ENCODE results near the gene HSPA12B.

Gene HSPA12B

DNA sequence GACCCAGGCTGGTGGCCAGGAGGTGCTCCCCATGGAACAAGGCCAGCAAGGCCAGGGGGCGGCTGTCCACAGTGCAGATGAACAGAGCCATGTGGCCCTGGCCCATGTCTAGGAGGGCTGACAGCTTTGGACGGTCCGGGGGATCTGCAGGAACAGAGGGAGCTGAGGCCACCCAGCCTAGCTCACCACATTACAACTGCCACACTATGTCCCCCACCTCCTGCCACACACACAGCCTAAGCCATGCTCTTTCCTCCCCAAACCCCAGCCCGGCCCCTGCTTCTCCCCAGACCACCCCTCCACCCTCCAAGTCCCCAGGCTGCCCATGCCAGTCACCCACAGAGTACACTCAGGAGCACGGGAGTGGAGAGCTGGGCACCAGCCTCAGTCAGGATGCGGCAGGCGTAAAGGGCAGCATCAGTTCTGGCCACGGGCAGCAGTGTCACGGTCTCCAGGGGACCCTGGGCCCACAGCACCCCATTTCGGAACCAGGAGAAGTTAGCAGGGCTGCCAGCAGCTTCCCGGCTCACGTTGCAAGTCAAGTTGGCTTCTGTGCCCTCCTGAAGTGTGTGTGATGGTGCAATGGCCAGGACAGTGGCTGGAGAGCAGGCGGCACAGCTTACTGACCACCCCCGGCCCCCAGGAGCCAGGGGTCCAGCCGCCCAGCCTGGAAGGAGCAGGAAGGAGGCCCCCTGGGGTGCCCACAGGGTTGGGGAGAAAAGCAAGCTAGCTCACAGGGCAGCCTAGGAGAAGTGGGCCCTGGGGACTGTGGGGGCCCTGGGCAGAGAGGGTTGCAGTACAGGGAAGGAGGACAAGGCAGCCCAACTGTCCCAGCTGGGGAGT lies 35.5 kb upstream of the HSPA12B start:
- H3K4me3 ChIP-seq (ENCODE audit: low read depth, low read length) = no peak overlapping the region
- TF ChIP-seq CTCF (IDR thresholded peaks at IDR 0.05; ENCODE audit: borderline replicate concordance, insufficient read depth, low read depth, low read length) = no peak

DNA sequence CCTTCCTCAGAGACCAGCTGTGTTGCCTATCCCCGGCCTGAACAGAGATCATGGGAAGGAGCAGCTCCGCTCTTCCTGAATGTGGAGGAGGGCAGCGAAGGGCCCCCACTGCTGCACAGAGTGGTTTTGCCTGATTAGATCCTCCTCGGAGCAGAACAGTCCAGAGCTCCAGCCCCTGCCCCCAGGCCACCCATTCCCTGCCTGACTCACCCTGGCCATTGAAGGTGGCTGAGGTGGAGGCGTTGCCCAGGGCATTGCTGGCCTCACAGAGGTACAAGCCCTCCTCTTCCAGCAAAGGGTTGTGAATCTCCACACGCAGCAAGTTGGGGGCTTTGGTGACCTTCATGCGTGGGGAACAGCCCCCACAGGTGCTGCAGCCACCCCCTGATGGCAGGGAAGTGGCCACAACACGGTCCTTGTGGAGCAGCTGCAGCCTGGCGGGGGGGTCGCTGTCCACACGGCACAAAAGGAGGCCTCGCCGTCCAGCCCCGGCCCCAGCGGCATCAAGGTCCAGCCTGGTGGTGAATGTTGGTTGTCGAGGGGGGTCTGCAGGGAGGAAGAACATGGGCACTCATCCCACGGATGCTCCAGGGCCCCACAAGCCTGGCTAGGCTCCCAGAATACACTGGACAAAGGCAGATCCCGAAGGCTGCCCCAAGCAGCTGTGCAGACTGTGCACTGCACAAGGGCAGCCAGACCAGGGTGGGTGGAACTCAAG lies 34.7 kb upstream of the HSPA12B start:
- no peak overlapping the region for H3K4me3 ChIP-seq (ENCODE audit: low read depth, low read length)
- TF ChIP-seq CTCF (IDR thresholded peaks at IDR 0.05; ENCODE audit: borderline replicate concordance, insufficient read depth, low read depth, low read length) = no peak

- H3K4me3 ChIP-seq (ENCODE audit: low read depth, low read length) = no peak overlapping the region
- TF ChIP-seq CTCF (IDR thresholded peaks at IDR 0.05; ENCODE audit: borderline replicate concordance, insufficient read depth, low read depth, low read length) = no peak
These were observed 33.9 kb upstream of the HSPA12B start for GRCh38 chr20:3698591-3699001.

GRCh38 chr20:3699037-3699436 lies 33.4 kb upstream of the HSPA12B start:
- no peak for TF ChIP-seq CTCF (IDR thresholded peaks at IDR 0.05; ENCODE audit: borderline replicate concordance, insufficient read depth, low read depth, low read length)
- H3K4me3 ChIP-seq (ENCODE audit: low read depth, low read length) = no peak overlapping the region

DNA sequence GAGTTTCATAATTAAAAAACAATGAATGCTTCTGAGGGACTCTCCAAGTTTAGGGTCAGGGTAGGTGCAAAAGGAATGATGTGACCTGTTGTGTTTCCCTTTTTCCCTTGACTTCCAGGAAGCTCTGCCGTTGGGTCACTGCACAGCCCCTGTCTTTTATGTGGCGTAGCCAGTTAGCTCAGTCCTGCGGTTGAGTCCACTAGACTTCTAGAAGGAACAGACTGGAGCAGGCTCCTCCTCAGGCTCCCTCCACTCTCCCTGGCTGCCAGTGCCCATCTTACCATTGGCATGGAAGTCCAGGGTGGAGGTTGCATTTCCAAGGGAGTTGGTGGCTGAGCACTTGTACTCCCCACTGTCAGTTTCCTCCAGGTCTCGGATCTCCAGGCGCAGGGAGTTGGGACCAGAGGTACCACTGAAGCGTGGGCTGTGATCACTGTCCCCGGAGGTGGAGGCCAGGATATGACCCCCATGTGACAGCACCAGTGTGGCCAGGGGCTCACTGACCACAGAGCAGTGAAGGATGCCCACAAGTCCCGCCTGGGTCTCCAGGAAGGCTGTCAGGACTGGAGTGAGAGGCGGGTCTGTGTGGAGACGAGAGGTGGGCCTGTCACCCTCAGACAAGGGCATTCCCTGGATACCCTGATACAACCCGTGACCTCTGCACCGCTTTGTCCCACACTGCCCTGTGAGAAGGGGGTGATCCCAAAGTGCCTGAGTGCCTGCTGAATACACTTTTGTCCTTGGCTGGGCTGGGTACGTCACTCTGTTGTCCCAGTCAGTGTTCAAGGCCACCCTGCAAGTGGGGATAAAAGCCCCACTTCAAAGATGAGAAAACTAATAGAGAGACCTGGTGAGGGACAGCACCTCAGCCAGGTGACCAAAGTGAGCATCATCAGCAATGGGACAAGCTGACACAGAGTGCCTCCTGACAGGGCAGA lies 31.2 kb upstream of the HSPA12B start:
- H3K4me3 ChIP-seq (ENCODE audit: low read depth, low read length) = no peak overlapping the region
- TF ChIP-seq CTCF (IDR thresholded peaks at IDR 0.05; ENCODE audit: borderline replicate concordance, insufficient read depth, low read depth, low read length) = no peak

DNA sequence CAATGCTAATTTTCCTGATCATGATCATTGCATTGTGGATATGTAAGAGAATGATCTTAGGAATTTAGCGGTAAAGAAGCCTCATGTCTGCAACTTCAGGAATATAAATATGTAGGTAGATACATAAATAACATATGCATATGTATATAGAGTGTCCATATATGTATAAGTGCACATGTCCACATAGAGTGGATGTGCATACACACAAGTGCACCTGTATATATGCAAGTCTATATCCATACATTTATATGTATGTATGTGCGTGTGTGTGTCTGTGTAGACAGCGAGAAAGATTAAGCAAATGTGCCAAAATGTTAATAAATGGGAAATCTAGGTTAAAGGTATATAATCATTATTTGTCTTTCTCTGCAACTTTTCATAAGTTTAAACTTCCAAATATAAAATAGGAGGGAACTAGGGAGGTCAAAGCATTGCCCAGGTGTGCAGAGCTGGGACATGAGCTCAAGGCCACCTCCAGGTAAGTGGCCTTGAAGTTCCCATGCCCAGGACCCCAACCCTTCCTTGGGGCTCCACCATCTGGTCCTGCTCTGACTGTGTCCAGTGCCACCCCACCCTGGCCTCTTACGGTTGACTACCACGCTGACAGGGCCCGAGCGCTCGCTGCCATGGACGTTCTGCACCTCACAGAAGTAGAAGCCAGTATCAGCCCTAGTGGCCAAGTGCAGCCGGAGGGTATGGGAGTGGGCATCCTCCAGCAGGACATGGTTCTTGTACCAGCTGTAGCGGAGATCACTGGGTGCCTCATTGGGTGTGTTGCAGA lies 29.7 kb upstream of the HSPA12B start:
- H3K4me3 ChIP-seq (ENCODE audit: low read depth, low read length) = no peak overlapping the region
- TF ChIP-seq CTCF (IDR thresholded peaks at IDR 0.05; ENCODE audit: borderline replicate concordance, insufficient read depth, low read depth, low read length) = no peak

Measured in GM12875 (cell line).